ENCODE results near the gene DAB2IP.

- TF ChIP-seq CTCF (IDR thresholded peaks at IDR 0.05) (no peak), EP300 (IDR thresholded peaks at IDR 0.05) (no peak), POLR2A (IDR thresholded peaks at IDR 0.05) (no peak)
Measured at GRCh38 chr9:121820286-121821005, 169.0 kb downstream of the DAB2IP start.
